ENCODE data around the gene PDE8A. TPM values are rescaled to one million over a fixed set of nuclear protein-coding genes. Genes with fewer than 3 reads are reported as not detected.
A peak's percentile ranks its signal among the peaks of the same experiment; 100 is the strongest.

PDE8A gene
- total and polyA plus RNA-seq, 4 donors, result 11.2 to 47.5 (median 16.6) TPM

DNA sequence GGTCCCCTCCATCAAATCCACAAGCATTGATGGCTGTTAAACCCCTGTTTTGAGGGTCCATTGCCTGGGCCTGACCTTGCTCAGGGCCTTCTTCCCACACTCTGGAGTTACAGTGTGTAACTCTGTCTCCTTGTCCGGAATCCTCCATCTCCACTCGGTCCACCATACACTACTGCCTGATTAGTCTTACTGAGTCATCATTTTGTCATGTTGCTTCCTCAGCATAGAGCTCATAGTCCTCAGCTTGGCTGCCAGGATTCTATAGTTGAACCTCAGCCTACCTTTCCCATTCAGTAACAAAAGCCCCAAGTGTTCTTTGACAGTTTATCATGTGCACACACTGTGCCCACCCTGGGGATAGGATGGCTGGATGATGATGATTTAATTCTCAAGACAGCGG is 113.0 kb downstream of the PDE8A start:
- H3K9me3 ChIP-seq (ENCODE audit: control insufficient read depth in 4 of 4, low read length in 3 of 4), result no peaks in the 10 kb centered on the region
- 98% methylated on average over 3 of the region's 3 CpGs for WGBS
- no peaks in the 10 kb centered on the region for H3K27me3 ChIP-seq (ENCODE audit: control insufficient read depth in 4 of 4, insufficient read depth in 4 of 4, low read length in 3 of 4)
- H3K27ac ChIP-seq (ENCODE audit: low read depth in 1 of 2, low read length in 2 of 2), result no peak overlapping the region
- H3K9ac ChIP-seq (ENCODE audit: low read depth in 1 of 2, low read length in 2 of 2), result no peak overlapping the region
- TF ChIP-seq GABPA (IDR thresholded peaks at IDR 0.05 in 1 of 2, conservative IDR thresholded peaks at IDR 0.05 in 1 of 2) (no peak), MAX (IDR thresholded peaks at IDR 0.05) (no peak), RAD21 (IDR thresholded peaks at IDR 0.05) (no peak), HNF4A (conservative IDR thresholded peaks at IDR 0.05) (no peak), SP1 (IDR thresholded peaks at IDR 0.05) (no peak), JUND (IDR thresholded peaks at IDR 0.05) (no peak), FOXA2 (IDR thresholded peaks at IDR 0.05) (no peak), FOXA1 (IDR thresholded peaks at IDR 0.05) (no peak), RXRA (IDR thresholded peaks at IDR 0.05) (no peak), HNF4G (IDR thresholded peaks at IDR 0.05) (no peak)
- TF ChIP-seq, protein P1, sequence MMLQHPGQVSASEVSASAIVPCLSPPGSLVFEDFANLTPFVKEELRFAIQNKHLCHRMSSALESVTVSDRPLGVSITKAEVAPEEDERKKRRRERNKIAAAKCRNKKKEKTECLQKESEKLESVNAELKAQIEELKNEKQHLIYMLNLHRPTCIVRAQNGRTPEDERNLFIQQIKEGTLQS (IDR thresholded peaks at IDR 0.05), result no peak
- TF ChIP-seq, protein P2, sequence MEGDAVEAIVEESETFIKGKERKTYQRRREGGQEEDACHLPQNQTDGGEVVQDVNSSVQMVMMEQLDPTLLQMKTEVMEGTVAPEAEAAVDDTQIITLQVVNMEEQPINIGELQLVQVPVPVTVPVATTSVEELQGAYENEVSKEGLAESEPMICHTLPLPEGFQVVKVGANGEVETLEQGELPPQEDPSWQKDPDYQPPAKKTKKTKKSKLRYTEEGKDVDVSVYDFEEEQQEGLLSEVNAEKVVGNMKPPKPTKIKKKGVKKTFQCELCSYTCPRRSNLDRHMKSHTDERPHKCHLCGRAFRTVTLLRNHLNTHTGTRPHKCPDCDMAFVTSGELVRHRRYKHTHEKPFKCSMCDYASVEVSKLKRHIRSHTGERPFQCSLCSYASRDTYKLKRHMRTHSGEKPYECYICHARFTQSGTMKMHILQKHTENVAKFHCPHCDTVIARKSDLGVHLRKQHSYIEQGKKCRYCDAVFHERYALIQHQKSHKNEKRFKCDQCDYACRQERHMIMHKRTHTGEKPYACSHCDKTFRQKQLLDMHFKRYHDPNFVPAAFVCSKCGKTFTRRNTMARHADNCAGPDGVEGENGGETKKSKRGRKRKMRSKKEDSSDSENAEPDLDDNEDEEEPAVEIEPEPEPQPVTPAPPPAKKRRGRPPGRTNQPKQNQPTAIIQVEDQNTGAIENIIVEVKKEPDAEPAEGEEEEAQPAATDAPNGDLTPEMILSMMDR (IDR thresholded peaks at IDR 0.05; ENCODE audit: low read depth, low read length, missing input control), result no peak
- TF ChIP-seq, protein P3, sequence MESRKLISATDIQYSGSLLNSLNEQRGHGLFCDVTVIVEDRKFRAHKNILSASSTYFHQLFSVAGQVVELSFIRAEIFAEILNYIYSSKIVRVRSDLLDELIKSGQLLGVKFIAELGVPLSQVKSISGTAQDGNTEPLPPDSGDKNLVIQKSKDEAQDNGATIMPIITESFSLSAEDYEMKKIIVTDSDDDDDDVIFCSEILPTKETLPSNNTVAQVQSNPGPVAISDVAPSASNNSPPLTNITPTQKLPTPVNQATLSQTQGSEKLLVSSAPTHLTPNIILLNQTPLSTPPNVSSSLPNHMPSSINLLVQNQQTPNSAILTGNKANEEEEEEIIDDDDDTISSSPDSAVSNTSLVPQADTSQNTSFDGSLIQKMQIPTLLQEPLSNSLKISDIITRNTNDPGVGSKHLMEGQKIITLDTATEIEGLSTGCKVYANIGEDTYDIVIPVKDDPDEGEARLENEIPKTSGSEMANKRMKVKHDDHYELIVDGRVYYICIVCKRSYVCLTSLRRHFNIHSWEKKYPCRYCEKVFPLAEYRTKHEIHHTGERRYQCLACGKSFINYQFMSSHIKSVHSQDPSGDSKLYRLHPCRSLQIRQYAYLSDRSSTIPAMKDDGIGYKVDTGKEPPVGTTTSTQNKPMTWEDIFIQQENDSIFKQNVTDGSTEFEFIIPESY (IDR thresholded peaks at IDR 0.05), result no peak
- no peak overlapping the region for H3K4me3 ChIP-seq (ENCODE audit: low read depth in 1 of 3, low read length in 3 of 3)
- peaks cover 5 to 41% (median 28%) of the 10 kb centered on the region in 4 donors for H3K36me3 ChIP-seq (ENCODE audit: control insufficient read depth in 4 of 4, insufficient read depth in 3 of 4, low read depth in 1 of 4, low read length in 3 of 4)
- no peaks in the 10 kb centered on the region for H3K4me1 ChIP-seq (ENCODE audit: control insufficient read depth in 4 of 4, insufficient read depth in 4 of 4, low read length in 3 of 4)
- no peak for DNase-seq (ENCODE audit: low spot score)

DNA sequence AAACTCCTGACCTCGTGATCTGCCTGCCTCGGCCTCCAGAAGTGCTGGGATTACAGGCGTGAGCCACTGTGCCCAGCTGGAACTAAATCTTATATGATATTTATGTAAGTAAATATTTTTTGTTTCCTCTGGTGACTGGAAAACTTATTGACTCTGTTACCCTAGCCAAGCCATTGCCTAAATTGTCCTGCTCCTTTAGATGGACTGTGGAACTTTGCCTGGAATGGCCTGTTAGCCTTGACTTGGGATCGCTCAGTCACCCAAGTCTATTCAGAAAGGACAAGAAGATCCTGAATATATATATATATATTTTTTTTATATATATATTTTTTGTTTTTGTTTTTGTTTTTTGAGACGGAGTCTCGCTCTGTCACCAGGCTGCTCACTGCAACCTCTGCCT is 113.9 kb downstream of the PDE8A start:
- Histone ChIP-seq H3K4me1 (ENCODE audit: control insufficient read depth in 4 of 4, insufficient read depth in 4 of 4, low read length in 3 of 4) (no peaks in the 10 kb centered on the region), H3K36me3 (ENCODE audit: control insufficient read depth in 4 of 4, insufficient read depth in 3 of 4, low read depth in 1 of 4, low read length in 3 of 4) (peaks cover 4 to 46% (median 27%) of the 10 kb centered on the region in 4 donors), H3K27me3 (ENCODE audit: control insufficient read depth in 4 of 4, insufficient read depth in 4 of 4, low read length in 3 of 4) (no peaks in the 10 kb centered on the region), H3K9ac (ENCODE audit: low read depth in 1 of 2, low read length in 2 of 2) (no peak overlapping the region), H3K4me3 (ENCODE audit: low read depth in 1 of 3, low read length in 3 of 3) (no peak overlapping the region), H3K9me3 (ENCODE audit: control insufficient read depth in 4 of 4, low read length in 3 of 4) (no peaks in the 10 kb centered on the region), H3K27ac (ENCODE audit: low read depth in 1 of 2, low read length in 2 of 2) (no peak overlapping the region)
- DNase-seq (ENCODE audit: low spot score), result no peak
- 83% methylated on average over 6 of the region's 6 CpGs for WGBS
- no peak for TF ChIP-seq JUND (IDR thresholded peaks at IDR 0.05)
- TF ChIP-seq HNF4A (conservative IDR thresholded peaks at IDR 0.05), result peak in 1 of 2 donors; percentile 20

GRCh38 chr15:85097250-85097649 is 115.6 kb downstream of the PDE8A start:
- H3K4me1 ChIP-seq (ENCODE audit: control insufficient read depth in 4 of 4, insufficient read depth in 4 of 4, low read length in 3 of 4), result no peaks in the 10 kb centered on the region
- H3K9me3 ChIP-seq (ENCODE audit: control insufficient read depth in 4 of 4, low read length in 3 of 4), result no peaks in the 10 kb centered on the region
- peaks cover 2 to 38% (median 19%) of the 10 kb centered on the region in 4 donors for H3K36me3 ChIP-seq (ENCODE audit: control insufficient read depth in 4 of 4, insufficient read depth in 3 of 4, low read depth in 1 of 4, low read length in 3 of 4)
- H3K4me3 ChIP-seq (ENCODE audit: low read depth in 1 of 3, low read length in 3 of 3), result no peak overlapping the region
- TF ChIP-seq YY1 (IDR thresholded peaks at IDR 0.05) (no peak), EGR1 (IDR thresholded peaks at IDR 0.05; ENCODE audit: low read depth in 2 of 2) (no peak), TAF1 (conservative IDR thresholded peaks at IDR 0.05) (no peak)
- TF ChIP-seq, protein P3 (IDR thresholded peaks at IDR 0.05), result no peak
- TF ChIP-seq, protein P1 (IDR thresholded peaks at IDR 0.05), result no peak
- TF ChIP-seq, protein P2 (IDR thresholded peaks at IDR 0.05; ENCODE audit: low read depth, low read length, missing input control), result no peak
- no peak overlapping the region for H3K27ac ChIP-seq (ENCODE audit: low read depth in 1 of 2, low read length in 2 of 2)
- H3K27me3 ChIP-seq (ENCODE audit: control insufficient read depth in 4 of 4, insufficient read depth in 4 of 4, low read length in 3 of 4), result no peaks in the 10 kb centered on the region
- DNase-seq (ENCODE audit: low spot score), result no peak
- WGBS, result 88% methylated on average over 5 of the region's 5 CpGs
- no peak overlapping the region for H3K9ac ChIP-seq (ENCODE audit: low read depth in 1 of 2, low read length in 2 of 2)
